Peyer's patch (tissue), 4 donors: Measurements from ENCODE around the gene FAM171A1.

ENCODE experiments used
- CTCF ChIP-seq, 6 experiments: fragments of 450-650 bp in 4 of 6; fragments of 200-600 bp in 2 of 6; sonication (generic) in 1 of 6; IDR thresholded peaks; one replicate each; pipeline ENCODE4 v1.5.1; 2017 to 2019; ENCODE audit warnings: antibody characterized with exemption in 6 of 6, mild to moderate bottlenecking in 3 of 6, moderate library complexity in 1 of 6
- POLR2A ChIP-seq, 2 donors: fragments of 450-650 bp; IDR thresholded peaks; one replicate each; pipeline ENCODE4 v1.5.1; 2017; ENCODE audit warnings: antibody characterized with exemption in 2 of 2, mild to moderate bottlenecking in 2 of 2, moderate library complexity in 2 of 2

GRCh38 chr10:15310776-15311568 is 60.1 kb downstream of the FAM171A1 start:
- TF ChIP-seq CTCF (IDR thresholded peaks at IDR 0.05) (no peak), POLR2A (IDR thresholded peaks at IDR 0.05) (no peak)
